ENCODE data around the gene PHEX. TPM values are rescaled to one million over a fixed set of nuclear protein-coding genes. Genes with fewer than 3 reads are reported as not detected.

PHEX gene
- total RNA-seq, 1 donor from 2014 or later = 0.96 TPM

DNA sequence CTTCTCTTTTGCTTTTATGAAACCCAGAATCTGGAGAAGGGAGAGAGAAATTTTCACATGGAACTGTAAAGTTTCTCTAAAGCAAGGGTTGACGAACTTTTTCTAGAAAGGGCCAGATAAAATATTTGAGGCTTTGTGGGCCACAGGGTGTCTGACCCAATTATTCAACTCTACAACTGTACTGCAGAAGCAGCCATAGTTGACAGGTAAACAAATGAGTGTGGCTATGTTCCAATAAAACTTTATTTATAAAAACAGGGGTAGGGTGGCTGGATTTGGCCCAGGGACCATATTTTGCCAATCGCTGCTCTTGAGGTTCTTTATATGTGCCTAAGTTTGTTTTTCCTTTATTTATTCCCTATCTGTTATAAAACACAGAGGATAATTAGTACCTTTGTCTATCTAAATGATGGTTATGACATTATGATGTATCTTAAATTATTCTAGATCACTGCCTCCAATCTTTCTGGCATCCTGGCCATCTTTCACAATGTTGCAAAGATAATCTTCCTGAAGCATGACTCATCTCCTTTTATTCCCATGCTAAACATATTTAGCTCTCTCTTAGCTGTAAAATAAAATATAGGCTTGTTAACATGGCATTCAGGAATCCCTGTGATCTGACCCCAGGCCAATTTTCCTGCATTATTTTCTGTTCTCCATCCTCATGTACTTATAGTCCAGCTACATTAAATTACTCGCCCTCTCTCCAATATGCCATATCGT is 133.8 kb downstream of the PHEX start:
- Histone ChIP-seq H3K4me3 (no peak overlapping the region), H3K36me3 (no peaks in the 10 kb centered on the region), H3K9me3 (no peaks in the 10 kb centered on the region), H3K27me3 (no peaks in the 10 kb centered on the region), H3K4me1 (no peaks in the 10 kb centered on the region), H3K27ac (no peak overlapping the region)
- DNase-seq (ENCODE audit: low spot score in 2 of 2) = no peak
- intact Hi-C loops (cut with DNase I) = no loop called here
- TF ChIP-seq, protein P1, sequence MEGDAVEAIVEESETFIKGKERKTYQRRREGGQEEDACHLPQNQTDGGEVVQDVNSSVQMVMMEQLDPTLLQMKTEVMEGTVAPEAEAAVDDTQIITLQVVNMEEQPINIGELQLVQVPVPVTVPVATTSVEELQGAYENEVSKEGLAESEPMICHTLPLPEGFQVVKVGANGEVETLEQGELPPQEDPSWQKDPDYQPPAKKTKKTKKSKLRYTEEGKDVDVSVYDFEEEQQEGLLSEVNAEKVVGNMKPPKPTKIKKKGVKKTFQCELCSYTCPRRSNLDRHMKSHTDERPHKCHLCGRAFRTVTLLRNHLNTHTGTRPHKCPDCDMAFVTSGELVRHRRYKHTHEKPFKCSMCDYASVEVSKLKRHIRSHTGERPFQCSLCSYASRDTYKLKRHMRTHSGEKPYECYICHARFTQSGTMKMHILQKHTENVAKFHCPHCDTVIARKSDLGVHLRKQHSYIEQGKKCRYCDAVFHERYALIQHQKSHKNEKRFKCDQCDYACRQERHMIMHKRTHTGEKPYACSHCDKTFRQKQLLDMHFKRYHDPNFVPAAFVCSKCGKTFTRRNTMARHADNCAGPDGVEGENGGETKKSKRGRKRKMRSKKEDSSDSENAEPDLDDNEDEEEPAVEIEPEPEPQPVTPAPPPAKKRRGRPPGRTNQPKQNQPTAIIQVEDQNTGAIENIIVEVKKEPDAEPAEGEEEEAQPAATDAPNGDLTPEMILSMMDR (IDR thresholded peaks at IDR 0.05) = no peak

DNA sequence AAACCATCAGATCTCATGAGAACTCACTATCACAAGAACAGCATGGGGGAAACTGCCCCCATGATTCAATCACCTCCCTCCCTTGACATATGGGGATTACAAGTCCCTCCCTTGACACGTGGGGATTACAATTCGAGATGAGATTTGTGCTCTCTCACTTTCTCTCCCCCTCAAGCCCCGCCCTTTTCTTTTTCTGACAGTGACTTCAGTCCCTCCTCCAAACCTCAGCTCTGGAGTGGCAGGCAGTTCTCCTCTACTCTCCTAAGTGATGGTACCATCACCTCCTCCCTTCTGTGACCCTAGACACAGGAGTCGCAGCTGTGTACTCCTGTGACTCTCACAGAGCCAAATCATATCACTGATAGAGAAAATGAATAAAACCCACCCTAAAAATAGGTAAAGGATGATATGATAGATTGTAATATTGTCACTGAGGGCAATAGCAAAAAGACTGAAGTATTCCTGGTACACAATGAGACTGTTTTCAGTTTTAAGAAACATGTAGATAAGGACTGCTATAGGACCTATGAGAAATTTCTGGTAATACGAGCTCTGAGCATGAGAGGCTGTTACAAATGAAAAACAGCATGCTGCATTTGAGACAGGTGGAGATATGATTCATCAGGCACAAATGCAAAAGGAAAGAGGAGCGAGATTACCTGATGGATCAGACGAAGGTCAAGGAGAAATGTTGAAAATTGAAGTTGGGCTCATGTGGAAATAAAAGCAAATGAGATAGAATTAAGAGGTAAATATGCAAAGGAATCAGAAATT is 139.3 kb downstream of the PHEX start:
- DNase-seq (ENCODE audit: low spot score in 2 of 2) = no peak
- Histone ChIP-seq H3K4me1 (no peaks in the 10 kb centered on the region), H3K9me3 (no peaks in the 10 kb centered on the region), H3K27me3 (no peaks in the 10 kb centered on the region), H3K27ac (no peak overlapping the region), H3K4me3 (no peak overlapping the region), H3K36me3 (no peaks in the 10 kb centered on the region)
- TF ChIP-seq, protein P1 (IDR thresholded peaks at IDR 0.05) = no peak
- intact Hi-C loops (cut with DNase I) = no loop called here

DNA sequence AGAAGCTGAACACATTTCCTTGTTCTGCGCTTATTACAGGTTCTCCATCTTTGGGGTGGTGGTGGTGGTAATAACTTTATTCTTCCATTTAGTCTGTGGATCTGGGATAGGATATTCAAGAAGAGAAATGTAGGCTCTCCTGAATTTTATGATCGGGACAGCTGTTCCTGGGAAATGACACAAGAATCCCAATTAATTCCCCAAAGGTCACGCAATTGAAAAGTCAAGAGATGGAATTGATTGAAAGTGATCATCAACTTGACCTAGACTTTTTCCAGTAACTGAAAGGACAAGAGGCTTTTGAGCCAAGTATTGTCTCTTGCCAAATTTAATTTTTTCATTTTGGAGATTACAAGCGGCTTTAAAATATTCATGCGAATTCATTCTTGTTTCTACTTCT is 141.8 kb downstream of the PHEX start:
- intact Hi-C loops (cut with DNase I) = no loop called here
- Histone ChIP-seq H3K4me3 (no peak overlapping the region), H3K4me1 (no peaks in the 10 kb centered on the region), H3K9me3 (no peaks in the 10 kb centered on the region), H3K27me3 (no peaks in the 10 kb centered on the region), H3K27ac (no peak overlapping the region), H3K36me3 (no peaks in the 10 kb centered on the region)
- TF ChIP-seq, protein P1 (IDR thresholded peaks at IDR 0.05) = no peak
- no peak for DNase-seq (ENCODE audit: low spot score in 2 of 2)

DNA sequence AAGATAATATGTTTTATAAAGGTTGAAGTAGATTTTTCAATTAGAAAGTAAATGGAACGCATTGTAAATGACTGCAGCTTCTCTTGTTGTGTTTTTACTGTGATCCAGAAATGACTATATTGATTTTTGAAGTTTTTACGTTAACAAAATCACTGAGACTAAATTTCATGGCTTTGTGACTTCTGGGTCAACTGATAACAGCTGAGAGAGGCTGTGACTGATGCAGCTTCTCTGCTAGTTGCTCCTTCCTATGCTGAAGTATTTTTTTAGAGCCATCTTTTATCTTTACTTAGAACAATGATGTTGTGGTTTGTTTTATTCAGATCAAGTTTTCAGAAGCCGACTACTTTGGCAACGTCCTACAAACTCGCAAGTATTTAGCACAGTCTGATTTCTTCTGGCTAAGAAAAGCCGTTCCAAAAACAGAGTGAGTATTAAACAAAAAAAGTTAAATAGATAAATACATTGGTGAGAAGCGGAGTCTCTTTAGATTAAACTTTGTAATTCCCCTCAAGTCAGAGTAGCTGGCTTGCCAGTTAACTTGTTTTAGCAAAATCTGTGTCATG is 145.9 kb downstream of the PHEX start:
- no peak for DNase-seq (ENCODE audit: low spot score in 2 of 2)
- H3K36me3 ChIP-seq = no peaks in the 10 kb centered on the region
- H3K4me1 ChIP-seq = no peaks in the 10 kb centered on the region
- H3K9me3 ChIP-seq = no peaks in the 10 kb centered on the region
- TF ChIP-seq, protein P1 (IDR thresholded peaks at IDR 0.05) = no peak
- no peak overlapping the region for H3K4me3 ChIP-seq
- intact Hi-C loops (cut with DNase I) = no loop called here
- H3K27ac ChIP-seq = no peak overlapping the region
- H3K27me3 ChIP-seq = no peaks in the 10 kb centered on the region

DNA sequence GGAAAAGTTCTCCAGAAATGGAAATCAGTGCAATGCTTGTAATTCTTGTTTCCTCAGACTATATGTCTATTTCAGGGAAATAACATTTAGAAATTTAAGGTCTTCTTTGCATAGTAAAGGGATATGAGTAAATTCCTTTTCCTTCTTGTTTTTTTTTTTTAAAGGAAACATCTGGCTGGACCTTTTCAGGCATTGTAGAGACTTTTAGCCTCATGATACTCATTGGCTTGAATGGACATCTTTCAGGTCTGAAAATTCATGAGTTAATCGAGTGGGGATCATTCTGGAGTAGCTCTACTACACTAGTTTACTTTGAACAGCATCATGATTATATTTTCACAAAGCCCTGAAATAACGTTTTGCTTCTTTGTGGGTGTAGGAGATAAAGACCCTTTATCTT is 152.0 kb downstream of the PHEX start:
- Histone ChIP-seq H3K36me3 (no peaks in the 10 kb centered on the region), H3K4me3 (no peak overlapping the region), H3K9me3 (no peaks in the 10 kb centered on the region), H3K27ac (no peak overlapping the region), H3K4me1 (no peaks in the 10 kb centered on the region), H3K27me3 (no peaks in the 10 kb centered on the region)
- TF ChIP-seq, protein P1 (IDR thresholded peaks at IDR 0.05) = no peak
- no peak for DNase-seq (ENCODE audit: low spot score in 2 of 2)
- intact Hi-C loops (cut with DNase I) = no loop called here

Data from ascending aorta (tissue), 2 donors.